K562 (cell line): Measurements from ENCODE around the gene TRIM14. TPM values are rescaled to one million over a fixed set of nuclear protein-coding genes. Genes with fewer than 3 reads are reported as not detected.
A peak's percentile ranks its signal among the peaks of the same experiment; 100 is the strongest.

Experiments used
- ATAC-seq: fragments of 200-7000 bp; cut with Tn5 transposase; 3 replicates; pipeline ENCODE4 v1.9.1; 2020; ENCODE audit warnings: moderate library complexity
- BruUV-seq: library from RNA; stranded (reverse); fragments of 400-500 nt; replicated peaks from 2 replicates; lab custom pipeline; 2021; lab: Mats Ljungman, UMichigan
- CTCF ChIA-PET: fragments of 300-600 bp; formaldehyde crosslinking; extraction: SDS; loops from one replicate; lab custom pipeline; 2021; ENCODE audit warnings: low intra/inter-chr PET ratio; lab: Yijun Ruan, JAX
- POLR2A ChIA-PET: fragments of 300-600, 350-650 bp; sonication (Branson Sonifier 250); formaldehyde crosslinking; extraction: SDS; loops from one replicate; lab custom pipeline; 2021; ENCODE audit warnings: antibody characterized with exemption, inconsistent platforms; lab: Yijun Ruan, JAX
- DNase-seq, 4 experiments: peaks; one replicate each; pipeline versions ENCODE4 v3.0.0 to v3.0.0-alpha.2; 2011 to 2018; ENCODE audit warnings: low spot score in 3 of 4, mixed read lengths in 3 of 4; ENCODE audit errors: extremely low read depth in 1 of 4
- FAIRE-seq: peaks from 2 replicates; lab custom pipeline; 2011; peaks lifted over from hg19 to GRCh38; lab: Jason Lieb, UNC
- H2AFZ ChIP-seq: 2 replicates; pipeline ENCODE4 v1.6.0; 2011; ENCODE audit warnings: low read depth, low read length, control low read depth, inconsistent platforms
- H3K27ac ChIP-seq: fragments of 200-600 bp; 3 replicates; pipeline ENCODE4 v1.8.0; 2011; ENCODE audit warnings: low read depth, mild to moderate bottlenecking, control low read depth, inconsistent platforms, low read length, moderate library complexity, mixed read lengths; ENCODE audit errors: extremely low read depth
- H3K27me3 ChIP-seq, 2 experiments: fragments of 300-600 bp in 1 of 2; 2 replicates in 1 of 2; 3 replicates in 1 of 2; pipeline versions ENCODE4 v1.6.0 to v1.8.0; 2011; ENCODE audit warnings: inconsistent platforms in 2 of 2, low read length in 2 of 2, mild to moderate bottlenecking in 1 of 2, mixed read lengths in 1 of 2, moderate library complexity in 1 of 2; ENCODE audit not compliant: control insufficient read depth in 2 of 2, insufficient read depth in 2 of 2
- H3K36me3 ChIP-seq: fragments of 300-600 bp; 3 replicates; pipeline ENCODE4 v1.8.0; 2011; ENCODE audit warnings: mild to moderate bottlenecking, low read length, inconsistent platforms; ENCODE audit not compliant: control insufficient read depth, insufficient read depth
- H3K4me1 ChIP-seq, 2 experiments: fragments of 200-600 bp in 1 of 2; replicated peaks in 1 of 2; 2 replicates in 1 of 2; 3 replicates in 1 of 2; pipeline versions ENCODE4 v1.5.1 to v1.8.0; 2011; ENCODE audit warnings: inconsistent platforms in 2 of 2, low read length in 2 of 2, mild to moderate bottlenecking in 1 of 2, mixed read lengths in 1 of 2, moderate library complexity in 1 of 2; ENCODE audit not compliant: control insufficient read depth in 2 of 2, insufficient read depth in 2 of 2
- H3K4me2 ChIP-seq: 2 replicates; pipeline ENCODE4 v1.6.1; 2011; ENCODE audit warnings: low read length, control low read depth, inconsistent platforms, mixed read lengths; ENCODE audit not compliant: insufficient read depth
- H3K4me3 ChIP-seq: fragments of 200-600 bp; sonication (generic), shearing (Covaris generic); 2 replicates; pipeline ENCODE4 v1.5.1; 2016; ENCODE audit warnings: control low read depth, inconsistent platforms
- H3K79me2 ChIP-seq: fragments of 200-600 bp; 3 replicates; pipeline ENCODE4 v1.8.0; 2011; ENCODE audit warnings: low read length, inconsistent platforms; ENCODE audit not compliant: control insufficient read depth, insufficient read depth
- H3K9ac ChIP-seq, 2 experiments: 2 replicates each; pipeline versions ENCODE4 v1.6.0 to v1.6.1; 2011; ENCODE audit warnings: low read depth in 2 of 2, low read length in 2 of 2, control low read depth in 1 of 2, inconsistent platforms in 1 of 2, mild to moderate bottlenecking in 1 of 2, mixed read lengths in 1 of 2; ENCODE audit not compliant: insufficient read depth in 1 of 2
- H3K9me1 ChIP-seq: one replicate; pipeline ENCODE4 v1.6.0; 2011; ENCODE audit warnings: inconsistent platforms, mild to moderate bottlenecking, low read length, moderate library complexity; ENCODE audit not compliant: control insufficient read depth, insufficient read depth
- H3K9me3 ChIP-seq: replicated peaks from 2 replicates; pipeline ENCODE4 v1.5.1; 2011; ENCODE audit warnings: low read depth, low read length, inconsistent platforms; ENCODE audit not compliant: control insufficient read depth, insufficient read depth
- H4K20me1 ChIP-seq: replicated peaks from 2 replicates; pipeline ENCODE4 v1.6.1; 2011; ENCODE audit warnings: low read length, inconsistent platforms, mixed read lengths; ENCODE audit not compliant: control insufficient read depth, insufficient read depth
- ARHGAP35 ChIP-seq: fragments of 450-650 bp; IDR thresholded peaks from 2 replicates; pipeline ENCODE4 v1.6.1; 2018; ENCODE audit not compliant: partially characterized antibody
- ARID3A ChIP-seq: IDR thresholded peaks from 2 replicates; pipeline ENCODE4 v1.6.1; 2012; ENCODE audit warnings: low read depth, low read length, improper control_type of control experiment, borderline replicate concordance
- NCOA4 ChIP-seq: fragments of 450-650 bp; IDR thresholded peaks from 2 replicates; pipeline ENCODE4 v1.6.1; 2018; ENCODE audit warnings: mild to moderate bottlenecking; ENCODE audit not compliant: partially characterized antibody
- PCBP2 ChIP-seq: fragments of 200-400 bp; formaldehyde crosslinking; IDR thresholded peaks from 2 replicates; pipeline ENCODE4 v1.6.1; 2018; ENCODE audit warnings: low read length, low read depth, mild to moderate bottlenecking, moderate library complexity; ENCODE audit not compliant: poor library complexity, severe bottlenecking
- POLR2G ChIP-seq: fragments of 200-400 bp; formaldehyde crosslinking; IDR thresholded peaks from 2 replicates; pipeline ENCODE4 v1.6.1; 2017; ENCODE audit warnings: low read depth, mild to moderate bottlenecking, antibody characterized with exemption, low read length, moderate library complexity
- SMARCE1 ChIP-seq: fragments of 450-650 bp; IDR thresholded peaks from 2 replicates; pipeline ENCODE4 v1.7.1; 2016; ENCODE audit warnings: mild to moderate bottlenecking
- SREBF2 ChIP-seq: sonication (generic); formaldehyde crosslinking; IDR thresholded peaks from 2 replicates; pipeline ENCODE4 v1.4.0; 2020; ENCODE audit warnings: mild to moderate bottlenecking, missing genetic modification reagents
- TBL1XR1 ChIP-seq, 2 experiments: IDR thresholded peaks; 2 replicates each; pipeline ENCODE4 v1.6.1; 2012; ENCODE audit warnings: improper control_type of control experiment in 2 of 2, low read length in 2 of 2, mild to moderate bottlenecking in 1 of 2
- ZBED1 ChIP-seq: IDR thresholded peaks from 2 replicates; pipeline ENCODE4 v1.6.1; 2014
- ZFP30 ChIP-seq: fragments of 250-450 bp; sonication (Bioruptor Pico); IDR thresholded peaks from 2 replicates; pipeline ENCODE4 v1.8.0; 2022; ENCODE audit warnings: moderate library complexity, mild to moderate bottlenecking, inconsistent platforms, borderline replicate concordance
- ZNF23 ChIP-seq: fragments of 250-450 bp; sonication (Bioruptor Pico); IDR thresholded peaks from 2 replicates; pipeline ENCODE4 v1.4.0; 2020; ENCODE audit warnings: mild to moderate bottlenecking
- ZNF239 ChIP-seq: fragments of 250-450 bp; sonication (Bioruptor Pico); IDR thresholded peaks from 2 replicates; pipeline ENCODE4 v1.4.0; 2020; ENCODE audit warnings: mild to moderate bottlenecking
- ZNF311 ChIP-seq: fragments of 250-450 bp; sonication (Bioruptor Pico); IDR thresholded peaks from 2 replicates; pipeline ENCODE4 v1.4.0; 2020; ENCODE audit warnings: mild to moderate bottlenecking, moderate library complexity
- ZNF431 ChIP-seq: sonication (generic); formaldehyde crosslinking; IDR thresholded peaks from 2 replicates; pipeline ENCODE4 v1.8.0; 2022; ENCODE audit warnings: mild to moderate bottlenecking, missing genetic modification reagents
- WGBS: fragments of 100-300 bp; shearing (Covaris generic); methylation state at CpG from one replicate; pipeline ENCODE4 v1.1.6; 2016; ENCODE audit warnings: low coverage, mixed read lengths; ENCODE audit not compliant: insufficient coverage; ENCODE audit errors: missing lambda C conversion rate; 5-methylcytosine and 5-hydroxymethylcytosine counted together
- in situ Hi-C: fragments of 300-500 bp; cut with MboI; formaldehyde crosslinking; loops from 4 replicates; pipeline ENCODE4 v1.15.0; 2018; ENCODE audit warnings: inconsistent platforms, mixed read lengths
- intact Hi-C: fragments of 100-400 bp; cut with micrococcal nuclease; formaldehyde crosslinking; loops from 2 replicates; pipeline ENCODE4 v1.14.2; 2022
- polyA plus RNA-seq, 8 experiments: library from polyadenylated mRNA; depleted of rRNA in 4 of 8; stranded (reverse) in 5 of 8; unstranded in 3 of 8; fragments of >200 nt; fragmentation: Nextera tagmentation in 2 of 8; fragmentation: Illumina TruSeq in 1 of 8; extraction: Ambion mirVana in 2 of 8; extraction: Trizol in 1 of 8; gene quantifications; 2 replicates each; pipeline versions ENCODE4 v1.2.1 to v1.2.3, GENCODE V29; 2011 to 2014; ENCODE audit warnings: inconsistent platforms in 1 of 8, missing spikeins in 1 of 8
- total RNA-seq, 7 experiments: library from RNA; depleted of rRNA in 6 of 7; stranded (reverse); fragments of >200 nt in 6 of 7; fragmentation: Illumina TruSeq in 2 of 7; extraction: Trizol in 2 of 7; gene quantifications; 2 replicates each; pipeline versions ENCODE4 v1.2.1 to v1.2.3, GENCODE V29; 2011 to 2021; ENCODE audit warnings: low replicate concordance in 1 of 7

The TRIM14 gene
- total and polyA plus RNA-seq, 9 of the 15 experiments (the other 6 are each of a cell fraction or from before 2014, with no cell fraction given): 7.6 to 41.0 (median 17.9) TPM

DNA sequence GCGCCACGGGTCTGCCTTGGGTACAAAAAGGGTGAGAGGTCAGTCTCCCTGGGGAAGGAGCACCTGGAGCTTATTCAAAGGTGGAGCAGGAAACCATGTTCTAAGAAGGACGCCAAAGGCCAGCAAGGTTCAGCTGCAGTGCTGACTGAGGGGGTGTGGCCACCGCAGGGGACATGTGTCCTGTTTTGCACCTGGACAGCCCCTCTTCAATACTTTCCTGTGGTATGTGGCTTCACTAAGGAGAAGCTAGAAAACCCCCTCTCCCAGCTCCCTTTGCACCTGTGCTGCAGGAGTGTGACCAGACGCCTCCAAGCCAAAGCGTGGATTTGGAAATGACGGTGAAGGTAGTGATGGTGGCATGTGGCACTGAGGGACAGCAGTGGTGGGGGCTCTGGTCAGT is 23.6 kb downstream of the TRIM14 start (continued):
- TF ChIP-seq SMARCE1: no peak
- TF ChIP-seq ZNF311 (CRISPR knock-in tag): no peak
- no peak for TF ChIP-seq ZNF239
- no peak for TF ChIP-seq NCOA4
- no peak for TF ChIP-seq ARID3A
- no peak for TF ChIP-seq TBL1XR1 (IDR thresholded peaks at IDR 0.05; ENCODE audit: low read length in 2 of 2)
- no peak for TF ChIP-seq ZNF23
- TF ChIP-seq SREBF2: no peak
- no peak for TF ChIP-seq ARHGAP35
- no peak for TF ChIP-seq ZNF431 (CRISPR knock-in tag)
- TF ChIP-seq PCBP2: no peak
- TF ChIP-seq ZBED1: no peak

- Histone ChIP-seq H3K4me3 (no peak overlapping the region), H3K9me3 (no peaks in the 10 kb centered on the region), H3K4me2 (no peak overlapping the region), H3K79me2 (no peaks in the 10 kb centered on the region), H3K27me3 (no peaks in the 10 kb centered on the region), H4K20me1 (no peaks in the 10 kb centered on the region), H3K4me1 (no peaks in the 10 kb centered on the region; a peak in 1 of 5 replicates), H3K27ac (no peak overlapping the region), H3K9me1 (no peaks in the 10 kb centered on the region), H2AFZ (no peak overlapping the region), H3K9ac (no peak overlapping the region; a peak in 2 of 4 replicates), H3K36me3 (peaks cover 69% of the 10 kb centered on the region)
- CTCF ChIA-PET: no interaction called here
- intact Hi-C loops: no loop called here
- ATAC-seq: no peak
- in situ Hi-C loops: no loop called here
- WGBS: 93% methylated on average over 16 of the region's 16 CpGs
- TF ChIP-seq POLR2G (0 out of 2 replicates have a peak, but pooled peaks have one; percentile 39), ZFP30 (CRISPR knock-in tag) (no peak)
- DNase-seq: no peak
- FAIRE-seq: no peak
- POLR2A ChIA-PET: interaction anchor here (0.9 to 1.9 kb wide), 4 partner anchors 9 to 50 kb away, joined by 3 to 5 read pairs (median 4); no protein-coding TSS in a partner anchor
- no TSS peak for BruUV-seq
Observed at GRCh38 chr9:98094851-98095250, 24.2 kb downstream of the TRIM14 start.
